HEK293T (cell line): Measurements from ENCODE around the gene NEGR1.

ENCODE experiments used
- ARNT ChIP-seq: fragments of 450-650 bp; IDR thresholded peaks from 2 replicates; pipeline ENCODE4 v1.6.1; 2017; ENCODE audit warnings: mild to moderate bottlenecking
- FOXM1 ChIP-seq: fragments of 450-650 bp; IDR thresholded peaks from 2 replicates; pipeline ENCODE4 v1.6.1; 2017; ENCODE audit warnings: mild to moderate bottlenecking, borderline replicate concordance
- SP1 ChIP-seq: fragments of 450-650 bp; IDR thresholded peaks from 2 replicates; pipeline ENCODE4 v1.6.1; 2017
- SUZ12 ChIP-seq: fragments of 450-650 bp; IDR thresholded peaks from 2 replicates; pipeline ENCODE4 v1.6.1; 2016; ENCODE audit warnings: mild to moderate bottlenecking

DNA sequence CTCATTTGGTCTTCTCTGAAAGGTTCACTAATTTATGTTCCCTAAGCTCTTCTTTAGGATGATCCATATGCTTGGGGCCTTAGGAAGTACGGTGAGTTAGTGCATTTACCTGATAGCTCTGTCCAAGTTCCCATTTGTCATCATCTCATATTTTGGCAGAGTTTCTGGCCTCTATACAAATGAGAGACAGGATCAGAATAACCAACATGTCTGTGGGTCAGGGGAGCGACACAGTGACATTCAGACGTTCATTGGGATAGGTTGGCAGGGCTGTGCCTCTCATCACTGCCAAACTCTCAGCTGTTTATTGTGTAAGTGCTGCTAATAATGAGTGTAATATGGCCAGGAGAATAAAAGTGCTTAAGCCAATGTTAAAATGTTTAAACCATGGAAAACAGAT, 640.4 kb downstream of the NEGR1 start:
- TF ChIP-seq SP1 (no peak), SUZ12 (no peak), ARNT (no peak), FOXM1 (no peak)
